ENCODE measurements around the gene SLC24A3. TPM values are rescaled to one million over a fixed set of nuclear protein-coding genes. Genes with fewer than 3 reads are reported as not detected.

SLC24A3 gene
- total and polyA plus RNA-seq, 4 donors: 1.9 to 8.4 (median 5.8) TPM

GRCh38 chr20:19624221-19624965, 412.0 kb downstream of the SLC24A3 start:
- DNase-seq (no peak), ATAC-seq (ENCODE audit: insufficient read depth, low FRiP score) (no peak)
- Histone ChIP-seq H3K27ac (ENCODE audit: low read depth in 1 of 2, low read length in 1 of 2) (no peak overlapping the region), H3K4me3 (no peak overlapping the region), H3K9me3 (ENCODE audit: control insufficient read depth in 4 of 4, insufficient read depth in 3 of 4, low read length in 3 of 4) (peaks cover 0 to 2% (median 0%) of the 10 kb centered on the region in 4 donors), H3K4me1 (ENCODE audit: control insufficient read depth in 5 of 5, insufficient read depth in 5 of 5, low read length in 5 of 5) (peaks cover 0 to 6% (median 0%) of the 10 kb centered on the region in 5 donors), H3K27me3 (ENCODE audit: control insufficient read depth in 3 of 3, insufficient read depth in 3 of 3, low read length in 2 of 3) (no peaks in the 10 kb centered on the region), H3K9ac (ENCODE audit: insufficient read depth in 1 of 2, low read length in 2 of 2) (no peak overlapping the region), H3K36me3 (ENCODE audit: control insufficient read depth in 4 of 4, insufficient read depth in 4 of 4, low read length in 4 of 4) (no peaks in the 10 kb centered on the region)
- WGBS, 2 donors: 89 to 92% methylated on average over 3 of the region's 3 CpGs
- no peak for TF ChIP-seq CTCF (IDR thresholded peaks at IDR 0.05; ENCODE audit: control extremely low read depth, extremely low read depth)

DNA sequence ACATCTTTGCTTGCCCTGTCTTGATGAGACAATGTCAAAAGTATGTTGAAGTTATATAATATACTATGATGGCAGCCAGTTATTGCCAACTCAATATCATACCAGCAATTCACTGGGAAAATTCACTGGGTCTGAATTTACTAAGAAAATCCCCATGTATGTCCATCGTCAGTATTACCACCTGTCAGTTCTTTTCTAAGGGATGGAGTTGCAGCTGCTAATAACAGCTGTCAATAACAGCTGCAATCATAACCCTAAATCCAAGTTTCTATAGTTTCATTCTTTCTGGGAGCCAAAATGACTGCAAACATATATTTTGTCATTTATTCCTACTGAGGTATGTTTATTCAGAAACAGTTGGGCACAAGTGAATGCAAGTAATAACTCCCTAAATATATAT, 413.0 kb downstream of the SLC24A3 start:
- ATAC-seq (ENCODE audit: insufficient read depth, low FRiP score): no peak
- TF ChIP-seq CTCF (IDR thresholded peaks at IDR 0.05; ENCODE audit: control extremely low read depth, extremely low read depth): no peak
- Histone ChIP-seq H3K36me3 (ENCODE audit: control insufficient read depth in 4 of 4, insufficient read depth in 4 of 4, low read length in 4 of 4) (no peaks in the 10 kb centered on the region), H3K9ac (ENCODE audit: insufficient read depth in 1 of 2, low read length in 2 of 2) (no peak overlapping the region), H3K4me3 (no peak overlapping the region), H3K9me3 (ENCODE audit: control insufficient read depth in 4 of 4, insufficient read depth in 3 of 4, low read length in 3 of 4) (peaks cover 0 to 2% (median 0%) of the 10 kb centered on the region in 4 donors), H3K27me3 (ENCODE audit: control insufficient read depth in 3 of 3, insufficient read depth in 3 of 3, low read length in 2 of 3) (no peaks in the 10 kb centered on the region), H3K4me1 (ENCODE audit: control insufficient read depth in 5 of 5, insufficient read depth in 5 of 5, low read length in 5 of 5) (no peaks in the 10 kb centered on the region), H3K27ac (ENCODE audit: low read depth in 1 of 2, low read length in 1 of 2) (no peak overlapping the region)
- no peak for DNase-seq
- 87 to 96% methylated on average over 1 of the region's 1 CpG for WGBS, 2 donors

- Histone ChIP-seq H3K36me3 (ENCODE audit: control insufficient read depth in 4 of 4, insufficient read depth in 4 of 4, low read length in 4 of 4) (no peaks in the 10 kb centered on the region), H3K4me1 (ENCODE audit: control insufficient read depth in 5 of 5, insufficient read depth in 5 of 5, low read length in 5 of 5) (no peaks in the 10 kb centered on the region), H3K27me3 (ENCODE audit: control insufficient read depth in 3 of 3, insufficient read depth in 3 of 3, low read length in 2 of 3) (no peaks in the 10 kb centered on the region), H3K4me3 (no peak overlapping the region), H3K9ac (ENCODE audit: insufficient read depth in 1 of 2, low read length in 2 of 2) (no peak overlapping the region), H3K9me3 (ENCODE audit: control insufficient read depth in 4 of 4, insufficient read depth in 3 of 4, low read length in 3 of 4) (peaks cover 0 to 2% (median 0%) of the 10 kb centered on the region in 4 donors), H3K27ac (ENCODE audit: low read depth in 1 of 2, low read length in 1 of 2) (no peak overlapping the region)
- WGBS, 2 donors: 85 to 89% methylated on average over 5 of the region's 5 CpGs
- no peak for TF ChIP-seq CTCF (IDR thresholded peaks at IDR 0.05; ENCODE audit: control extremely low read depth, extremely low read depth)
- ATAC-seq (ENCODE audit: insufficient read depth, low FRiP score) (no peak), DNase-seq (no peak)
These were observed 414.5 kb downstream of the SLC24A3 start for GRCh38 chr20:19626896-19627295.

All from lung (tissue), 12 donors.